DND-41 (cell line): ENCODE data around the gene FRAT2.

Experiments used
- CTCF ChIP-seq: IDR thresholded peaks from 2 replicates; pipeline ENCODE4 v1.5.1; 2012; ENCODE audit warnings: borderline replicate concordance, low read length, moderate library complexity, mild to moderate bottlenecking; ENCODE audit not compliant: poor library complexity, severe bottlenecking; ENCODE audit errors: extremely low read depth
- EZH2 ChIP-seq: IDR thresholded peaks from 3 replicates; pipeline ENCODE4 v1.6.1; 2012; ENCODE audit warnings: borderline replicate concordance, low read depth, mild to moderate bottlenecking, moderate library complexity, low read length, inconsistent platforms; ENCODE audit not compliant: severe bottlenecking

- TF ChIP-seq CTCF (no peak), EZH2 (no peak)
Measured at GRCh38 chr10:97333601-97334369, 744 bp downstream of the FRAT2 start.
